Measurements from ENCODE around the gene FRMD6.
A peak's percentile ranks its signal among the peaks of the same experiment; 100 is the strongest.

GRCh38 chr14:51704545-51704944 is 52.8 kb downstream of the FRMD6 start:
- TF ChIP-seq CTCF (conservative IDR thresholded peaks at IDR 0.05; ENCODE audit: low read depth in 2 of 2) (0 out of 4 replicates have a peak, but pooled peaks of 1 of the 2 experiments have one; percentile 17), EZH2 (IDR thresholded peaks at IDR 0.05; ENCODE audit: low read depth, unreplicated experiment) (no peak), CREB1 (CRISPR knock-in tag; IDR thresholded peaks at IDR 0.05; ENCODE audit: low read depth) (no peak), NANOG (IDR thresholded peaks at IDR 0.05; ENCODE audit: borderline replicate concordance) (no peak), ZNF331 (CRISPR knock-in tag; IDR thresholded peaks at IDR 0.05; ENCODE audit: low read depth) (no peak)
